ENCODE measurements around the gene NAMPT. TPM values are rescaled to one million over a fixed set of nuclear protein-coding genes. Genes with fewer than 3 reads are reported as not detected.

NAMPT gene
- total RNA-seq, 6 experiments from 2014 or later = 118 to 726 (median 515) TPM

DNA sequence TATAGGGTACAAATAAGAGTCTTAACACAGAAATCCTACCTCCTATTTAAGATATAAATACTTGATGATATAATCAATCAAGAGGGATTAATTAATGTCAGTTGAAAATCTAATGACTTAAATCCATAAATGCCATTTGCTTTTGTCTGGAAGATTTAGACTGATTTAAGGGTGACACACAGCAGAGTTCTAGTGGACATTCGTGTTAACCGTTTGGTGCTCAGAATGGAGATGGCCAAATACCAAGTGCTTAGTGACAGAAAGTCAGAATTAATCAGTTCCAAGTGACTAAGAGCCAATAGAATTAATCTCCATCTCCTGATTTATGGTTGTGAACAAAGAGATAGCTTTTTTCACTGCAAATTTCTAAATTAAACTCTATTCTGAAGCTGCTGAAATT is 36.2 kb downstream of the NAMPT start:
- Histone ChIP-seq H3K36me3 (peaks cover 3 to 53% (median 34%) of the 10 kb centered on the region in 4 donors), H3K9me3 (peaks cover 0 to 7% (median 0%) of the 10 kb centered on the region in 4 donors), H3K4me1 (peaks cover 0 to 20% (median 0%) of the 10 kb centered on the region in 4 donors), H3K4me3 (no peak overlapping the region), H3K27me3 (no peaks in the 10 kb centered on the region), H3K27ac (no peak overlapping the region)
- 100% methylated on average over 2 of the region's 2 CpGs for WGBS (ENCODE audit: insufficient coverage, low coverage, low lambda C conversion rate, missing lambda C conversion rate)
- TF ChIP-seq CTCF (IDR thresholded peaks at IDR 0.05) = no peak
- TF ChIP-seq POLR2A (IDR thresholded peaks at IDR 0.05) = peak; percentile 1
- intact Hi-C loops (cut with DNase I) = no loop called here
- no peak for DNase-seq
- no peak for ATAC-seq

DNA sequence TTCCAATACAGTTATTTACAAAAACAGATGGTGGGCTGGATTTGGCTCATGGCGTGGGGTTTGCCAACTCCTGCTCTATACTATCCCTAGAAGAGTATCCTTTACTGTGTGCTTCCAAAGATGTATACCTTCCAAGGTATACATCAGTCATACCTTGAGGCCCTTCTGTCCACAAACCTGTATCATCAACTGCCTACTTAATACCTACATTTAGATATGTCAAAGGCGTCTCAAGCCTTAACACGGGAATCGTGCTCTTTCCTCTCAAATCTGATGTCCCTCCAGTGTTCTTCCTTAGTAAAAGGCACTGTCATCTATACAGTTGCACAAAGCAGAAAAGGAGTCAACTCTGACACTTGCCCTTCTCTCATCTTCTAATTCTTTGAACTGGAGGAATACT is 36.9 kb downstream of the NAMPT start:
- DNase-seq (no peak), ATAC-seq (peak in 3 of 4 donors; percentile 3 to 13 (median 3))
- intact Hi-C loops (cut with DNase I) = no loop called here
- peaks cover 0 to 17% (median 0%) of the 10 kb centered on the region in 4 donors for H3K4me1 ChIP-seq
- no peaks in the 10 kb centered on the region for H3K27me3 ChIP-seq
- peaks cover 0 to 45% (median 26%) of the 10 kb centered on the region in 4 donors for H3K36me3 ChIP-seq
- WGBS (ENCODE audit: insufficient coverage, low coverage, low lambda C conversion rate, missing lambda C conversion rate) = 100% methylated on average over 4 of the region's 4 CpGs
- H3K4me3 ChIP-seq = no peak overlapping the region
- H3K27ac ChIP-seq = peak overlapping the region in 1 of 3 donors; percentile 5
- peaks cover 0 to 7% (median 0%) of the 10 kb centered on the region in 4 donors for H3K9me3 ChIP-seq
- TF ChIP-seq CTCF (IDR thresholded peaks at IDR 0.05) (no peak), POLR2A (IDR thresholded peaks at IDR 0.05) (peak; percentile 40)

DNA sequence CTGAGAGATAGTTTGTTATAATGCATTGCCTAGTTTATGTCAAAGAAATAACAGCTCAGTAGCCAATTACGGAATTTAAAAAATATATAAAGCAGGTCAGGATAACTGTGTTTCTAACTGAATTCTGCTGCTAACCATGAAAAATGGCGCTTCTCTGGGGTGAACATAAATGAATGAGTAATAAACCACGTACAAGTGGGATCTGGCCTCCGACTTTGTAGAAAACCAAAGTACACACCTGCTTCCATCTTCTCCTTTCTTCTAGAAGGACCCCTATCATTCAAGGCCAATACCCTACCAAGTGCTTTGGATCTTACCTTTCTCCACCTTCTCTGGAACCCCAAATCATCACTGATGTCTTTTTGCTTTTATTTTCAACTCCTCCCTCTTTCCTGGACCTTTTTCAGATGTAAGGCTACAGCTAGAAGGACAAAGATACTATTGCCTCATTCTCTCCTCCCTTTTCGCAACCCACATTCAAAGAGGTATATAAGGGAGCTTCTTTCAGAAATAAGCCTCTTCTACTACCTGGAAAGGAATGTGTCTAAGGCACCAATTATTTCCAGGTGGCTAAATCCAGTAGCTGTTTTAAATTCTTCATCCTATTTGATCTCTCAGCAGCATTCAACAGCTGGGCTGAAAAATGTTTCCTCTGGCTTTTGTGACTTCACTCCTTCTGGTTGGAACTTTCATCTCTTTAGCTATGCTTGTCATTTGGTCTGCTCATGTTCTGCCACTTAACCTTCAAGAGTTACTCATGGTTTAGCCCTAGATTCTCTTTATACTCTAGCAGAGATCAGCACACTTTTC is 37.7 kb downstream of the NAMPT start:
- H3K36me3 ChIP-seq = peaks cover 0 to 38% (median 23%) of the 10 kb centered on the region in 4 donors
- H3K9me3 ChIP-seq = peaks cover 0 to 7% (median 0%) of the 10 kb centered on the region in 4 donors
- 86% methylated on average over 5 of the region's 5 CpGs for WGBS (ENCODE audit: insufficient coverage, low coverage, low lambda C conversion rate, missing lambda C conversion rate)
- H3K27me3 ChIP-seq = no peaks in the 10 kb centered on the region
- no peak for TF ChIP-seq CTCF (IDR thresholded peaks at IDR 0.05)
- peak; percentile 19 for TF ChIP-seq POLR2A (IDR thresholded peaks at IDR 0.05)
- DNase-seq (no peak), ATAC-seq (peak in 2 of 4 donors; percentile 16 to 22)
- peak overlapping the region in 1 of 3 donors; percentile 5 for H3K27ac ChIP-seq
- no peak overlapping the region for H3K4me3 ChIP-seq
- intact Hi-C loops (cut with DNase I) = no loop called here
- peaks cover 0 to 12% (median 0%) of the 10 kb centered on the region in 4 donors for H3K4me1 ChIP-seq

GRCh38 chr7:106243893-106244292 is 40.9 kb downstream of the NAMPT start:
- intact Hi-C loops (cut with DNase I) = no loop called here
- Histone ChIP-seq H3K4me3 (no peak overlapping the region), H3K4me1 (peaks cover 0 to 6% (median 0%) of the 10 kb centered on the region in 4 donors), H3K9me3 (peaks cover 0 to 7% (median 0%) of the 10 kb centered on the region in 4 donors), H3K27me3 (no peaks in the 10 kb centered on the region), H3K36me3 (peaks cover 0 to 14% (median 8%) of the 10 kb centered on the region in 4 donors), H3K27ac (no peak overlapping the region)
- DNase-seq (no peak), ATAC-seq (peak in 2 of 4 donors; percentile 20 to 26)
- WGBS (ENCODE audit: insufficient coverage, low coverage, low lambda C conversion rate, missing lambda C conversion rate) = 44% methylated on average over 2 of the region's 2 CpGs
- no peak for TF ChIP-seq POLR2A (IDR thresholded peaks at IDR 0.05)
- no peak for TF ChIP-seq CTCF (IDR thresholded peaks at IDR 0.05)

All from right lobe of liver (tissue), 6 donors.